NOMO-1 (cell line): ENCODE results near the gene DENND4B.
"Not testable (repeated sequence)": the region's sequence is repeated elsewhere in the genome, so short reads cannot be mapped to it uniquely, and the experiment has no call there.

Experiments
- DNase-seq, 2 experiments: peaks; one replicate each; lab custom pipeline; 2025; ENCODE audit not compliant: unreplicated experiment in 2 of 2; lab: John Stamatoyannopoulos, UW

DENND4B gene

DNA sequence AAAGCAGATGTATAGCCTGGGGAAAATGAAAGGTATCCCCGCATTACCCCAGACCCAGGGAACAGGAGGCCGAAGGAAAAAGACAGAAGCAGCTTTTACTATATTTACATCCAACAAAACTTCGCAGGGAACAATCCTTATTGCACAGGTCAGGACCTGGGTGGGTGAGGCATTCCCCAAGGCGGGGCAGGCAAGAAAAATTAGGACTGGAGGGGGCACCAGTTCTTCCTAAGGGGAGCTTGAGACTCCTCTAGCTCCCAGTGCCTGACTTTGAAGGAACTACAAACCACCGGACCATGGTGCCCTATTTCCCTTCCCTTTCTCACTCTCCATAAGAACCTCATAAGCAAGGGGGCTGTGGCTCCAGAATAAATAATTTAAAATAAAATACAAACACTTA lies 17.1 kb downstream of the DENND4B start:
- DNase-seq, result no peak

DNA sequence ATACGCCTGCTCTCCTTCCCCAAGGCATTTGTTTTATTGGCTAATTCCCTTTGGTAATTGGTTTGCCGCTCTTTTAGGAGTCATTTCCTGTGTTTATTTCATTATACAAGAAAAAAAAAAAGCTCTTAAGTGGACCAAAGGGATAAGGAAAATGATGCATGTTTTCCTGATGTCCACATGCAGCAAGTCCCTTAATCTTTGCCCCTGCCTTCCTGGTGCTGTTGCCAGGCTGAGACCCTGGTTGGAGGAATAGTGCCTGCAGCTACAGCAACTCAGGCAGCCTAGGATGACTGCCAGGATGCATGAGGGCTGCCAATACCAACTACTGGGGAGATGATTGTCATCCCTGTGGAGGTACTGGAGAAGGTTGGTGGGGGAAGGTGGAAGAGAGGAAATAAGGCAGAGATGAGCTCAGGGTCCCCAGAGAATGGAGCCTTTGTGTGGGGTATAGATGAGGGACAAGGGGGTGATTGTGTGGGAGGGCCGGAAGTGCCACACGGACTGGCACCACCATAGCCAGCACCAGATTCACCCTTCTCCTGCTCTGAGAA lies 17.7 kb downstream of the DENND4B start:
- no peak for DNase-seq

DNA sequence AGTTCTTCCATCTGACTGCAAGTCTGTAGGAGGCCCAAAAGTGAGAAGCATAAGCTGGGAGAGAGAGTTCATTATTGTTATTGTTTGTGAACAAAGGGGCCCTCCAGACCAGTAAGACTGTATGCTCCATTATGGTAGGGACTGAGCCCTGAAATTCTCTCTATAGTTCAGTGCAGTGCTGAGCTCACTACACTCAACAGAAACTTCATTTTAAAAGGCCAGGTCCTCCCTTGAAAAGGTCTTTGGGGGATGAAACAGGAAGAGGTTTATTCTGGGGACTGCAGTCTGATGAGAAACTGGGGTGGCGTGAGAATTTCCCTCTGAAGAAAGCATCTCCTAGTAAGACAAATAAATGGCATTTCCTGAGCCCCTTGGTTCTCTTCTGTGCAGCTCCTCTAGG lies 18.3 kb downstream of the DENND4B start:
- DNase-seq, result no peak

DNA sequence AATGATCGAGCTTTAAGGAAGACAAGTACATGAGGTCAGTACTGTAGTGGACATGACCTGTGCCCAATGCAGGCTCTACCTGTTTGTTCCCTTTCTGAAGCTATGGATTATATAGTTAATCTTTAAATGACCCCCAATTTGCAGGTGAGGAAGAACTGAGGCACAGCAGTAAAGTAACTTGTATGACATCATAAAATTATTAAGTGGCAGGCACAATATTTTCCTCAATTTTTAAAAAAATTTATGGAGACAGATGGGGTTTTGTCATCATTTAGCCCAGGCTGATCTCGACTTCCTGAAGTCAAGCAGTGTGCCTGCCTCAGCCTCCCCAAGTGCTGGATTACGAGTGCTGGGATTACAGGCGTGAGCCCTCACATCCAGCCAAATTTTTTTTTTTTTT lies 20.1 kb downstream of the DENND4B start:
- no peak for DNase-seq

DNA sequence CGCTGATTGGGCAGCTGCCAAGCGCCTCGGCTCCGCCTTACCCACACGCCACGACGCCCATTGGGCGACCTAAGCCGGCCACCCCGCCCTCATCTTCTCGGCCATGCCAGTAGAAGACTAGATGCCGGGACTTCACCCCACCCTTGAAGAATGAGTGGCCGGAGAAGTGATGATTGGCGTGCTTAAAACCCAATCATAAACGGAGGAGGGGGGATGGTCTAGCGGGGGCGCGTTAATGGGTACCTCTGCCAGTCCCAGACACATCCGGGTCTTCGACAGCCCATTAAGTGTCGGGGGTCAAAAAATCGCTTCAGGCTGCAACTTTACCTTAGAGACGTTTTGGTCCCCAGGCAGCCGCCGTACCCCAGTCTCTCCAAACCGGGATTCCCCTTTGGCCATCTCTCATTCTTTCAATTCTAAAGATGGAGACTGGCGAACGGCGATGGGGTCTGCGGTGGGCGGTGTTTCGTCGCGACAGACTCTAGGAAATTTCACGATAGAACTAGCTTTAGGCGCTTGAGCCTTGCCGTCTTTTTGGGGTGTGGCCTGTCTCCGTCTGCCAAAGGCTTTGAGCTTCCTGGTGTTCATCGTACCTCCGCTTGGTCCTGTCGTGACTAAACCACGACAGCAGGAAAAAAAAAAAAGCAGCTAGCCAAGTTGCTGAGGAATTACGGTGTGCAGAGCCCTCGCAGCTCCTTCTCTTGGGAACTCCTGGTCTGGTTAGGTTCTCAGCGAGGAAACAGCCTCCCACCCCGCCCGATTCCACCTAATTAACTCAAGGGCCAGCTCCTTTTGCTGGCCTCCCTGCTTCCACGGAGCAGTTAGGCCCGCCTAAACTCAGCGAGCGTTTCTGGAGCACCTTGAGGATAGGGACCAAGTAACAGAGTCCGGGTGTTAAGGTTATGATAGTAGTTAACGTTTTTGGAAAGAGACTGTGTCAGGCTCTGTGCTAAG lies 23.3 kb downstream of the DENND4B start, which contains the start of gene GATAD2B:
GATAD2B (minus strand) TSS at position 1 of the 954 bp plus-strand sequence. CDS start 94,625 bp downstream, outside the sequence.
- DNase-seq, result peak; percentile 99 to 100

DNA sequence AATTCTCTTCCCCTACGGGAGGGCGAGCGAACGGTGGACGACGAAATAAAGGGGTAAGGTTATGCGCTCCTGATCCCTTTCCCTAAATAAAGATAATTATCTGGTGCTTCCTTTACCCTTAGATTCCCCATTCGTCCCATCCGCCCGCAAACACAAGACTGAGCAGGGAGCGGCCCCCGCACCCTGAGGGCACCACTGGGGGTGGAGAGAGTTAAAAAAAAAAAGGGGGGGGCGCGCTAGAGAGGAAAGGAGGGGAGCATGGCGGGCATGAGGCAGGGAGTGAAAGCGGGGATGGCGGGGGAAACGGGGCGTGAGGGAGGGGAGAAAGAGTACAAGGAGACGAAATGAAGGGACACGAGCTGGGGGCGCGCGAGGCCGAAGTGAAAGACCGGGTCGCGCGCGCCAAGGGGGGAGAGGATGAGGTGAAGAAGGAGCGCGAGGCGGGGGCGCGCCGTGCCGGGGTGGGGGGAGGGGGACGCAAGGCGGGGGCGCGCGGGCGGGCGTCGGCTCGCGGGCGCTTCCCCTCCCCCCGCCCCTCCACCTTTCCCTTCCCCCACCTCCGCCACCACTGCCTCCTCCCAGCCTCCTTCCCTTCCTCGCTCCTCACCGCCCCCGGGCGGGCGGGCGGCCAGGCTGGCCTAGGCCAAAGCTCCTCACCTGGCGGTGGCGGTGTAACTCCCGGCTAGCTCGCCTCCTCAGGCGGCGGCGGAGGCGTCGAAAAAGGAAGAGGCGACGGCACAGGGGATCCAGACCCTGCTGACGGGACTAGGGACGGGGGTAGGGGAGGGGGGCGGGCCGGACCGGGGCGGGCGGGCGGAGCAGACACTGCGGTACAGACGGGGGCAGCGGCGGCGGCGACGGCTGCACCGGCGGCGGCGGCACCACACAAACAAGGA lies 24.2 kb downstream of the DENND4B start:
- DNase-seq, result peak in 1 of 2 experiments; percentile 67

DNA sequence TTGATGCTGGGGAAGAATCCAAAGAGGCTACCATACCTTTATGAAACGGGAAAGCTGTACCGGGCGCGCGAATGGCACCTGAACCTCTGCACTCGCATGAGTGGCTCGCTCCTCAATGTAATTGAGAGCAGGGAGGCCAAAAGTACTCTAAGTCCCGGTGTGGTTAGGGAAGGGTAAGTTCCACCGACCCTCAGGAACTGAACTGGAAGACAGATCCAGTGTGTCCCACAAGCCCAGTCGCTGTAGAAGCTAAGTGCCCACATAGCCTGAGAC lies 24.8 kb downstream of the DENND4B start:
- no peak for DNase-seq

DNA sequence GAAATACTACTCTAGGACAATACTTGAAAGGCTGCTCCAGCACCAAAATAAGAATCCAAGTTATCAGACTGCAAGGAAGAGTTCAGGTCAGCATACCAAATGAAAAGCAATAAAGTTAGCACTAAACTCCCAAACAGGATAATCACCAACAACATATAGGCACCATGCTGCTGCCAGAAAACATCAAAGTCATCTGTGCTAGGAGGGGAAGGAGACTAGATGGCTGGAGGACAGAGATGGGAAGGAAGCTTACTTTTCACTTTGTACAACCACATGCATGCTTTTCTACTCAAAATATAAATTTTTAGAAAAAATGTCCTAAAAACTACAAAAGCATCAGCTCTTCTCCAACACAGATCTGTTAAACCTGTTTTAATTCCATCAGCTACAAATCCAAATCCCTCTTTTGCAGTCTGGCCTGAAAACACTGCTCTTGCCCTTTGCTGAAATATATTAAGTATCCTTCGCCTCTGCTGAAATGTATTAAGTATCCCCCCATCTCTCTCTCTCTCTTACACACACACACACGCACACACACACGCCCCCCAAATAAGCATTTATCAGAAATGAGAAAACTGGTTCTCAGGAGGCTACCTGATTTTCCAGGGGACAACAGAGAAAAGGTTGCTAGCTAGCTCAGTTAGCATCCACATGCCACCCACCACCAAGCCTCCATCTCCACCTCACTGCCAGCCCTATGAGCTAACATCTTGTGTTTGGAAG lies 25.3 kb downstream of the DENND4B start:
- no peak for DNase-seq

DNA sequence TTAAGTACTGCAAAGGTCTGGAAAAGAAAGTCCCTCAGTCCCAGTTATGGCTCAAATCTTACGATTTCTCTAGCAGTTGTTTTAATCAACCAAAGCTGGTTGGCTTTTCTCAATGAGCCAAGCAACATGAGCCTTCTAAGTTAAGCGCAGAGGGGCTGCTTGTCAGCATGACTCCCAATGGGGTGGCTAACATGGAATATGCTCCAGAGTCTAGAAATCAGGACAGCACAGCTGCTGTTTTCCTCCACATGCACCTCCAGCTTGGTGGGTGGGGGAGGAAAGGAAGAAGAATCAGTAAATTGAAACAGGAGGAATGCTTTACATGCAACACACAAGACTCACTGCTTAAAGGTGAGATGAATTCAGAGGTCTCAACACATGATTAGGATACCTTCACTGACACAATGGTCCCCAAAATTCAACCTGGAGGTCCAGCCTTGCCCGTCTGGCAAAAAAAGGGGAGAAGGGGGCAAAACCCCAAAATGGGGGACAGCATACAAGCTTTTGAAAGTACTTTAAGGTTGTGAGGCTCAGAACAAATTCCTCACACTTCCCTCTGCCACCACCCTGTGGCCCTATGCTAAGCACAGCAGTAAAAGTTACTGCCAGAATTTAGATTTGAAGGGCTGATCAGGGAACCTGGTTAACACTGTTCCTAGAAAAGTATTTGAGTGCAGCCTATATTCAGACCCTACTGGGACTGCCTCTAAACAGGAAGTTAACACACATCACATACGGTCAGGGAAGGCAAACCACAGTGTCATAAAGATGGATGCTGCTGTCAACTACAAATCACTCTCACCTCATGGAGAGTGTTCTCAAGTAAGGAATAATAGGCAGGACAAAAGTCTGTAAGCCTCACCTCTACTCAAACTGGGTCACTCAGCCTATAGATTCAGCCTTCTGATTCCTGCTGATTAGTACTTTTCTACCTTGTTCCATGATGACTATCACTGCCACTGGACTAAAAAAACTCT lies 26.4 kb downstream of the DENND4B start:
- peak; percentile 29 to 76 for DNase-seq

DNA sequence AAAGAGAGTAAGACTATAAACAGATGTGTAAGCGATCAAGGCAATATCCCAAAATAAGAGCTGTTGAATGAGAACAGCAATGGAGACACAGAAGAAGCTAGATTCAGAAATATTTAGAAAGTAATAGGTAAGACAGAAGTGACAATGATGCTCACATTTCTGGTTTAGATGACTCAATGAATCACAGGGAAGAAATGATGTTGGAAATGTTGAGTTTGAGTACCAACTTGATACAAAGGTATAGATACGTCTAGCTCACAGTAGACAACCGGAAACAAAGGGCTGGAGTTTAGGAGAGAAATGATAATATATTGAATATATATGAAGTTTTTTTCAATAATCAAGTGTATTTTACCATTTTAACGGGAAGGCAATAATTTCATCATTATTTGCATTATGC lies 30.2 kb downstream of the DENND4B start:
- no peak for DNase-seq

DNA sequence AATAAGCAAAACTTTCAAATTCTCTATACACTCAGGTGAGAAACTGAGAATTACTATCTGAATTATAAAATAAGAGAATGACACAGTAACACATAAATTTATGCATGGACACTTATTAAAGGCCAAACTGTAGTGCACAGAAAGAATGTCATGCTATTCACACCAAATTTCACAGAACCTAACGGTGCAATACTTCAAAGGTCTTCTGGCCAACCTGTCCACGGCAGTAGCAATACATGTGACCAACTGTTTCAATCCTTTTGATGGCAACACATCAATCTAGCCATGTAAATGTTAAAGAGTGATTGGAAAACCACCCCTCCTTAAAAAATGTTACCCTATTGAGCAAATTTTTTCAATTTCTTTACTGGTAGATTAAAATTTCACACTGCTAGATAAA lies 34.2 kb downstream of the DENND4B start:
- no peak for DNase-seq

DNA sequence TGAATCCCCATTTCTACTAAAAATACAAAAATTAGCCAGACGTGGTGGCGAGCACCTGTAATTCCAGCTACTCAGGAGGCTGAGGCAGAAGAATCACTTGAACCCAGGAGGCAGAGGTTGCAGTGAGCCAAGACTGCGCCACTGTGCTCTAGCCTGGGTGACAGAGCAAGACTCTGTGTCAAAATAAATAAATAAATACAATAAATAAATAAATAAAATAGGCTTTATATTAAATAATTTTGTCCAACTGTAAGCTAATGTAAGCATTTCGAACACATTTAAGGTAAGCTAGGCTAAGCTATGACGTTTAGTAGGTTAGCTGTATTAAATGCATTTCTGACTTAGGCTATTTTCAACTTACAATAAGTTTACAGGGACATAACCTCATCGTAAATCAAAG lies 36.0 kb downstream of the DENND4B start:
- DNase-seq, result not testable (repeated sequence)

DNA sequence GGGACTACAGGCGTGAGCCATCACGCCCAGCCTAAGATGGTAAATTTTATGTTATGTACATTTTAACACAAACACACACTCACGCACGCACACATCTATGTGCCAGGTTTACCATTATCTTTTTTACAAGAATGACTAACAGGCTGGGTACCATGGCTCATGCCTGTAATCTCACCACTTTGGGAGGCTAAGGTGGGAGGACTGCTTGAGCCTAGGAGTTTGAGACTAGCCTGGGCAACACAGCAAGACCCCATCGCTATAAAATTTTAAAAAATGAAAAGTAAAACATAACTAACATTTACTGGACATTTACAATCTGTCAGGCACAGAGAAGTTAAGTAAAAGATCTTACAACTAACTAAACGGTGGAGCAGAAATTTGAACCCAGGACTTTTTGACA lies 38.4 kb downstream of the DENND4B start:
- DNase-seq, result no peak

DNA sequence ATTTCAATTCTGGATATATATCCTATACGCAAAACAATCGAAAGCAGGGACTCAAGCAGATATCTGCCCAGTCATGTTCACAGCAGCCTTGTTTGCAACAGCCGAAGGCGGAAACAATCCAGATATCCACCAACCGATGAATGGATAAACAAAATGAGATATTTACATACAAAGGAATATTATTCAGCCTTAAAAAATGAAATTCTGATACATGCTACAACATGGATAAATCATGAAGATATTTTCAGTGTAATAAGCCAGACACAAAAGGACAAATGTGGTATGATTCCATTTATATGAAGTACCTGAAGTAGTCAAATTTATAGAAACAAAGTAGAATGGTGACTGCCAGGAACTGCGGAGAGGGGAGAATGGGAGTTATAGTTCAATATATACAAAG lies 39.4 kb downstream of the DENND4B start:
- no peak for DNase-seq

DNA sequence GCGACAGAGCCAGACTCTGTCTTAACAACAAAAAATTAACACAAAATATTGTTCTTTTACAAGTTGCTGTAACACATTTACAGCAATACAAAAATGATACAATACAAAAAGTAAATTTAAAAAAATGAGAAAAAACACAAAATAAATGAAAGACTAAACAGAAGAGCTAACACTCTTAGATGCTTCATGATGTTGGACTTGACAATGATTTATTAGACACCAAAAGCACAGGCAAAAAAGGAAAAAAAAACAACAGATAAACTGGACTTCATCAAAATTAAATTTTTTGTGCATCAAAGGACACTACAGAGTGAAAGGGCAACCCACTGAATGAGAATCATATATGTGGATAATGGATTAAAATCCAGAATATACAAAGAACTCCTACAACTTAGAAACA lies 40.1 kb downstream of the DENND4B start:
- DNase-seq, result no peak

DNA sequence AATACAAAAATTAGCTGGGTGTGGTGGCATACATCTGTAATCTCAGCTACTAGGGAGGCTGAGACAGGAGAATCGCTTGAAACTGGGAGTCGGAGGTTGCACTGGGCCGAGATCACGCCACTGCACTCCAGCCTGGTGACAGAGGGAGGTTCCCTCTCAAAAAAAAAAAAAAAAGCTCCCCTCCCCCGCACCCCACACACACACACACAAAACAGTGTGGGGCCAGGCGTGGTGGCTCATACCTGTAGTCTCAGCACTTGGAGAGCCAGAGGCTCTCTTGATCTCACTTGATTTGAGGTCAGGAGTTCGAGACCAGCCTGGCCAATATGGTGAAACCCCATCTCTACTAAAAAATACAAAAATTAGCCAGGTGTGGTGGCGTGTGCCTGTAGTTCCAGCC lies 40.6 kb downstream of the DENND4B start:
- DNase-seq, result not testable (repeated sequence)

DNA sequence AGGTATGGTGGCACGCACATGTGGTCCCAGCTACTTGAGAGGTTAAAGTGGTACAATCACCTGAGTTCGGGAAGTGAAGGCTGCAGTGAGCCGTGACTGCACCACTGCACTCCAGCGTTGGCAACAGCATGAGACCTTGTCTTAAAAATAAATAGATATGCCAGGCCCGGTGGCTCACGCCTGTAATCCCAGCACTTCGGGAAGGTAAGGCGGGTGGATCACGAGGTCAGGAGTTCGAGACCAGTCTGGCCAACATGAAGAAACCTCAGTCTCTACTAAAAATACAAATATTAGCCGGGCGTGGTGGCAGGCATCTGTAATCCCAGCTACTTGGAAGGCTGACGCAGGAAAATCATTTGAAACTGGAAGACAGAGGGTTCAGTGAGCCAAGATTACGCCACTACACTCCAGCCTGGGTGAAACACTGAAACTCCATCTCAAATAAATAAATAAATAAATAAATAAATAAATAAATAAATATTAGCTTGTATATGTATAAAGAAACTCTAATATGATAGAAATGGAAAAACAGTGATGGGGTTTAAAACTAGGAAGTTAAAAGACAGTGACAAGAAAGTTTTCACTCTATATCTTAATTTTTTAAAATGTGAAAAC lies 42.6 kb downstream of the DENND4B start:
- DNase-seq, result no peak

DNA sequence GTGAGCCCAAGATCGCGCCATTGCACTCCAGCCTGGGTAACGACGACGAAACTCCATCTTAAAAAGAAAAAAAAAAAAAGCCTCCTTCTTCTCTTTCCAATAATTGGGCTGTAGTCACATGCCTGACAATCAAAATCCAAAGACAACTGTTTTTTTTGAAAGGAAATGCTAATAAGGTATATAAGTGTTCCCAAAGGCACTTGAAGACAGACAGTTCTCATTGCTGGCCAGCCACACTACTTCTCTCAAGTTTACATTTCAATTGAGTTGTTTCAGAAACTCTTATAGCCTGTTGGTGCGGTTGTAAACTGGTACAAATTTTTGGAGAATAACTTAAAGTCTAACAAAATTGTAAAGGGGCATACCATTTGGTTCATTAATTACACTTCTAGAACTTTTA lies 47.0 kb downstream of the DENND4B start:
- DNase-seq, result no peak

DNA sequence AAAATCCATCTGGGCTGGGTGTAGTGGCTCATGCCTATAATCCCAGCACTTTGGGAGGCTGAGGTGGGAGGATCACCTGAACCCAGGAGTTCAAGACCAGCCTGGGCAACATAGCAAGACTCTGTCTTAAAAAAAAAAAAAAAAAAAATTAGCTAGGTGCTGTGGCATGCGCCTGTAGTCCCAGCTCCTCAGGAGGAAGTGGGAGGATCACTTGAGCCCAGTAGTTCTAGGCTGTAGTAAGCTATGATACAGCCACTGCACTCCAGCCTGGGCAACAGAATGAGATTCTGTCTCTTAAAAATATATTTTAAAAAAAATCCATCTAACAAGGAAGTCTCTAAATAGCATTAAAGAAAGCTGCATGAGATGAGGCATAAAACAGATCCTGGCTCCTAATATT lies 50.7 kb downstream of the DENND4B start:
- not testable (repeated sequence) for DNase-seq
